H1 (cell line): ENCODE results near the gene UTRN. TPM values are rescaled to one million over a fixed set of nuclear protein-coding genes. Genes with fewer than 3 reads are reported as not detected.

ENCODE experiments used
- CTCF ChIA-PET: fragments of 300-600 bp; sonication (Branson Sonifier 250); formaldehyde crosslinking; loops from one replicate; lab custom pipeline; 2021; ENCODE audit not compliant: partially characterized antibody; lab: Charles Lee
- POLR2A ChIA-PET: fragments of 300-600 bp; sonication (Branson Sonifier 250); formaldehyde crosslinking; loops from one replicate; lab custom pipeline; 2021; ENCODE audit warnings: inconsistent platforms; ENCODE audit not compliant: partially characterized antibody; lab: Charles Lee
- DNase-seq, 2 experiments: peaks; one replicate each; pipeline versions ENCODE4 v3.0.0 to v3.0.0-alpha.2; 2010 to 2022; ENCODE audit warnings: low spot score in 2 of 2, low read depth in 1 of 2, mixed read lengths in 1 of 2
- FAIRE-seq: peaks from 2 replicates; lab custom pipeline; 2011; peaks lifted over from hg19 to GRCh38; lab: Jason Lieb, UNC
- H2AFZ ChIP-seq: 2 replicates; pipeline ENCODE4 v1.8.1; 2012; ENCODE audit warnings: low read length, inconsistent platforms
- H2AK5ac ChIP-seq: 2 replicates; pipeline ENCODE4 v1.6.1; 2013; ENCODE audit warnings: low read depth, low read length
- H2BK120ac ChIP-seq: replicated peaks from 2 replicates; pipeline ENCODE3; 2013; ENCODE audit warnings: low read depth, low read length, inconsistent platforms
- H2BK12ac ChIP-seq: 2 replicates; pipeline ENCODE4 v1.6.1; 2013; ENCODE audit warnings: low read depth, low read length
- H2BK15ac ChIP-seq: 2 replicates; pipeline ENCODE4 v1.6.1; 2013; ENCODE audit warnings: low read length
- H2BK20ac ChIP-seq: 2 replicates; pipeline ENCODE4 v1.6.1; 2013; ENCODE audit warnings: low read length
- H2BK5ac ChIP-seq: 2 replicates; pipeline ENCODE4 v1.6.1; 2013; ENCODE audit warnings: low read depth, low read length
- H3K14ac ChIP-seq: 2 replicates; pipeline ENCODE4 v1.6.1; 2013; ENCODE audit warnings: inconsistent platforms; ENCODE audit not compliant: insufficient read length
- H3K18ac ChIP-seq: 2 replicates; pipeline ENCODE4 v1.6.1; 2013; ENCODE audit warnings: low read length; ENCODE audit errors: extremely low read depth
- H3K23ac ChIP-seq: 2 replicates; pipeline ENCODE4 v1.6.1; 2013; ENCODE audit warnings: inconsistent platforms; ENCODE audit not compliant: insufficient read length
- H3K23me2 ChIP-seq: 2 replicates; pipeline ENCODE4 v1.6.1; 2013; ENCODE audit warnings: low read depth, low read length
- H3K27ac ChIP-seq: 2 replicates; pipeline ENCODE4 v1.6.1; 2011; ENCODE audit warnings: low read depth, low read length, inconsistent platforms
- H3K27me3 ChIP-seq, 4 experiments: replicated peaks in 1 of 4; 1 replicate in 1 of 4; 2 replicates in 3 of 4; pipeline versions ENCODE4 v1.6.1 to v1.8.1; 2011 to 2013; ENCODE audit warnings: low read length in 3 of 4, mild to moderate bottlenecking in 3 of 4, inconsistent platforms in 2 of 4, mixed read lengths in 2 of 4, moderate library complexity in 1 of 4; ENCODE audit not compliant: control insufficient read depth in 3 of 4, insufficient read depth in 3 of 4; ENCODE audit errors: extremely low read depth in 1 of 4
- H3K36me3 ChIP-seq, 4 experiments: 2 replicates each; pipeline versions ENCODE4 v1.6.1 to v1.8.1; 2011 to 2013; ENCODE audit warnings: mild to moderate bottlenecking in 4 of 4, low read length in 3 of 4, moderate library complexity in 2 of 4, control low read depth in 1 of 4, inconsistent platforms in 1 of 4; ENCODE audit not compliant: insufficient read depth in 4 of 4, control insufficient read depth in 2 of 4
- H3K4ac ChIP-seq: replicated peaks from 2 replicates; pipeline ENCODE3; 2013; ENCODE audit warnings: low read length, low read depth, mixed read lengths, inconsistent platforms; ENCODE audit not compliant: insufficient read length
- H3K4me1 ChIP-seq, 4 experiments: replicated peaks in 1 of 4; 1 replicate in 1 of 4; 2 replicates in 3 of 4; pipeline versions ENCODE4 v1.6.1 to v1.8.1; 2011 to 2013; ENCODE audit warnings: low read length in 3 of 4, inconsistent platforms in 2 of 4, mixed read lengths in 1 of 4; ENCODE audit not compliant: insufficient read depth in 4 of 4, control insufficient read depth in 3 of 4
- H3K4me2 ChIP-seq, 2 experiments: 2 replicates each; pipeline versions ENCODE4 v1.6.1 to v1.8.1; 2011 to 2013; ENCODE audit warnings: low read depth in 2 of 2, low read length in 2 of 2, control low read depth in 1 of 2, inconsistent platforms in 1 of 2, mild to moderate bottlenecking in 1 of 2; ENCODE audit not compliant: insufficient read depth in 1 of 2
- H3K4me3 ChIP-seq, 4 experiments: fragments of 200-600, 300-600 bp in 1 of 4; sonication (generic), shearing (Covaris generic), sonication (Bioruptor Twin) in 1 of 4; 2 replicates each; pipeline versions ENCODE4 v1.5.1 to v1.8.1; 2011 to 2016; ENCODE audit warnings: low read length in 4 of 4, low read depth in 3 of 4, control low read depth in 2 of 4, inconsistent platforms in 2 of 4, mild to moderate bottlenecking in 2 of 4, mixed read lengths in 1 of 4, moderate library complexity in 1 of 4; ENCODE audit not compliant: insufficient read depth in 2 of 4; ENCODE audit errors: extremely low read depth in 1 of 4
- H3K56ac ChIP-seq: replicated peaks from 2 replicates; pipeline ENCODE3; 2013; ENCODE audit warnings: low read depth, mild to moderate bottlenecking, mixed read lengths, low read length, inconsistent platforms; ENCODE audit not compliant: insufficient read length
- H3K79me1 ChIP-seq: 2 replicates; pipeline ENCODE4 v1.6.1; 2013; ENCODE audit warnings: low read depth, low read length, control low read depth
- H3K79me2 ChIP-seq, 2 experiments: 2 replicates each; pipeline versions ENCODE4 v1.6.1 to v1.8.1; 2012 to 2013; ENCODE audit warnings: low read length in 2 of 2, mild to moderate bottlenecking in 2 of 2, inconsistent platforms in 1 of 2; ENCODE audit not compliant: insufficient read depth in 2 of 2, control insufficient read depth in 1 of 2
- H3K9ac ChIP-seq, 4 experiments: replicated peaks in 1 of 4; 1 replicate in 1 of 4; 2 replicates in 3 of 4; pipeline versions ENCODE4 v1.6.1 to v1.8.1; 2011 to 2013; ENCODE audit warnings: low read depth in 3 of 4, low read length in 3 of 4, control low read depth in 2 of 4, mild to moderate bottlenecking in 2 of 4, moderate library complexity in 2 of 4, inconsistent platforms in 1 of 4; ENCODE audit errors: extremely low read depth in 1 of 4
- H3K9me3 ChIP-seq, 2 experiments: 2 replicates each; pipeline versions ENCODE4 v1.6.1 to v1.8.1; 2012 to 2013; ENCODE audit warnings: mild to moderate bottlenecking in 2 of 2, moderate library complexity in 2 of 2, control low read depth in 1 of 2, inconsistent platforms in 1 of 2, low read depth in 1 of 2, low read length in 1 of 2, mixed read lengths in 1 of 2; ENCODE audit not compliant: insufficient read depth in 2 of 2
- H4K20me1 ChIP-seq, 2 experiments: replicated peaks in 1 of 2; 2 replicates each; pipeline versions ENCODE3 to v1.8.1; 2011 to 2013; ENCODE audit warnings: inconsistent platforms in 2 of 2, low read length in 2 of 2, mild to moderate bottlenecking in 1 of 2; ENCODE audit not compliant: insufficient read depth in 2 of 2, control insufficient read depth in 1 of 2
- H4K5ac ChIP-seq: 2 replicates; pipeline ENCODE4 v1.6.1; 2013; ENCODE audit warnings: low read length, low read depth, mixed read lengths, inconsistent platforms; ENCODE audit not compliant: insufficient read length
- H4K8ac ChIP-seq: 2 replicates; pipeline ENCODE4 v1.8.0; 2013; ENCODE audit warnings: mild to moderate bottlenecking, moderate library complexity, low read length, inconsistent platforms; ENCODE audit not compliant: insufficient read depth; ENCODE audit errors: extremely low read depth
- H4K91ac ChIP-seq: replicated peaks from 2 replicates; pipeline ENCODE3; 2013; ENCODE audit warnings: low read length, mixed read lengths, inconsistent platforms; ENCODE audit not compliant: insufficient read length
- POU5F1 ChIP-seq: IDR thresholded peaks from 2 replicates; pipeline ENCODE4 v1.6.1; 2011; ENCODE audit warnings: low read depth, mild to moderate bottlenecking, low read length, moderate library complexity
- RAD21 ChIP-seq, 2 experiments: IDR thresholded peaks in 1 of 2; conservative IDR thresholded peaks in 1 of 2; 2 replicates each; pipeline ENCODE4 v1.6.1; 2011; ENCODE audit warnings: low read depth in 2 of 2, low read length in 2 of 2, improper control_type of control experiment in 1 of 2, inconsistent platforms in 1 of 2, mild to moderate bottlenecking in 1 of 2, moderate library complexity in 1 of 2
- RXRA ChIP-seq: IDR thresholded peaks from 2 replicates; pipeline ENCODE4 v1.6.1; 2011; ENCODE audit warnings: low read depth, mild to moderate bottlenecking, low read length, moderate library complexity; ENCODE audit not compliant: insufficient read depth
- WGBS, 2 experiments: shearing (Covaris generic) in 1 of 2; methylation state at CpG; one replicate each; pipeline versions ENCODE4 v1.1.6 to v1.1.7; 2013 to 2015; ENCODE audit warnings: low lambda C conversion rate in 2 of 2, mixed read lengths in 2 of 2, inconsistent platforms in 1 of 2, low coverage in 1 of 2, missing lambda C conversion rate in 1 of 2; ENCODE audit not compliant: insufficient replicate concordance in 2 of 2, insufficient coverage in 1 of 2, insufficient read length in 1 of 2; ENCODE audit errors: extremely low coverage in 1 of 2, missing lambda C conversion rate in 1 of 2; 5-methylcytosine and 5-hydroxymethylcytosine counted together
- polyA plus RNA-seq, 7 experiments: library from polyadenylated mRNA; depleted of rRNA in 3 of 7; stranded (reverse) in 5 of 7; unstranded in 2 of 7; fragments of >200 nt in 5 of 7; fragments of 200-250 nt in 2 of 7; gene quantifications; 1 replicate in 5 of 7; 2 replicates in 1 of 7; 4 replicates in 1 of 7; pipeline versions ENCODE4 v1.2.1 to v1.2.3, GENCODE V29; 2011 to 2013; ENCODE audit warnings: missing spikeins in 2 of 7, mixed read lengths in 2 of 7
- total RNA-seq: library from RNA; stranded (reverse); fragmentation: NEBNext Ultra II Directional; extraction: Animal tissue kit (Norgen Biotek cat#: 25700); gene quantifications from 2 replicates; pipeline ENCODE4 v1.2.1, GENCODE V29; 2021

UTRN gene
- total and polyA plus RNA-seq, 2 of the 8 experiments (the other 6 are each of a cell fraction or from before 2014, with no cell fraction given) = 25.0 to 112 TPM

DNA sequence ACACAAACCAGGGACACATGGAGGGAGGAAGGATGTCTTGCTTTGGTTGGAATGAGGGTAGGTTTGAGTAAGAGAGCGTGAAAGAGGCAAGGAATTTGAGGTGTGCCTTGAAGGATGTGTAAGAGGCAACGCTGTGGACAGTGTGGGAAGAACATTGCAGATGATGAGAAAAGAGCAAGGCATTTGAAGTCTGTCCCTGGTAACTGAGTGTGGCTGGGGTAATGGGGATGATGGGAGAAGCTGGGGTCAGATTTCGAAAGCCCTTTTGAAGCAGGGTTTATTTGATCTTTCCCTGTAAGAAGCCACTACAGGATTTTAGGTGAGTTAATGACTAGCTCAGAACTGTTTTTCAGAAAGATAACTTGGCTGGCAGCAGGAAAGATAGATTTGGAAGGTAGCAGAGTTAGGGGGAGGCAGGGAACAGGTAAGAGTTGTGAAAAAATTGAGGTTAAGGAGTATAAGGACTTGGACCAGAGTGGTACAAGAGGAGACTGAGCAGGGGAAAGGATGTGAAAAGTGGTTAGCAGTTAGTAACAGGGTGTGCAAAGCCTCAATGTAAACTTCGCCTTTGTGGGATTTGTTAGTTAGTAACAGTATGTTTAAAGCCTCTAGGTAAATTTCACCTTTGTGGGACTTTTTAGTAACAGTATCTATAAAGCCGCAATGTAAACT is 17.7 kb downstream of the UTRN start:
- DNase-seq (no peak), FAIRE-seq (no peak)
- Histone ChIP-seq H3K4me2 (peak overlapping the region in 1 of 2 experiments; percentile 44; a peak in 1 of 4 replicates), H2BK120ac (no peak overlapping the region), H3K79me1 (peaks cover 3% of the 10 kb centered on the region; the same call in 1 of the 2 replicates), H2AFZ (no peak overlapping the region), H3K18ac (no peak overlapping the region), H4K20me1 (no peaks in the 10 kb centered on the region), H3K23me2 (peaks cover 2% of the 10 kb centered on the region; the same call in 1 of the 2 replicates), H2BK5ac (no peak overlapping the region), H3K23ac (no peak overlapping the region), H3K27me3 (no peaks in the 10 kb centered on the region), H2BK20ac (no peak overlapping the region), H2BK15ac (no peak overlapping the region), H3K4me3 (no peak overlapping the region), H3K9me3 (no peaks in the 10 kb centered on the region), H2BK12ac (no peak overlapping the region), H2AK5ac (no peak overlapping the region), H3K4ac (no peak overlapping the region), H3K14ac (no peak overlapping the region), H3K27ac (no peak overlapping the region), H3K56ac (no peak overlapping the region), H3K9ac (no peak overlapping the region; a peak in 1 of 7 replicates), H3K36me3 (no peaks in the 10 kb centered on the region), H3K79me2 (peaks cover 0 to 7% of the 10 kb centered on the region in 2 experiments; a peak in 2 of 4 replicates), H4K8ac (no peak overlapping the region), H4K5ac (no peak overlapping the region), H3K4me1 (peaks cover 0 to 6% (median 0%) of the 10 kb centered on the region in 4 experiments; a peak in 2 of 7 replicates), H4K91ac (no peak overlapping the region)
- ChIA-PET POLR2A (no interaction called here), CTCF (interaction anchor here (0.7 to 1.6 kb wide), 4 partner anchors 8 to 18 kb away, joined by 3 to 4 read pairs (median 4); no protein-coding TSS in a partner anchor)
- 86 to 100% methylated on average over 1 to 5 of the region's 5 CpGs for WGBS, 2 experiments
- TF ChIP-seq RXRA (no peak), POU5F1 (no peak), RAD21 (IDR thresholded peaks at IDR 0.05 in 1 of 2, conservative IDR thresholded peaks at IDR 0.05 in 1 of 2; ENCODE audit: low read depth in 2 of 2, low read length in 2 of 2) (no peak)
